GM21786 (cell line): Measurements from ENCODE around the gene TNS2.
"Not testable (repeated sequence)": the region's sequence is repeated elsewhere in the genome, so short reads cannot be mapped to it uniquely, and the experiment has no call there.

ENCODE experiments used
- ATAC-seq: cut with Tn5 transposase; IDR thresholded peaks from one replicate; pipeline ENCODE4 v1.9.1; 2021; ENCODE audit not compliant: unreplicated experiment

The TNS2 gene

GRCh38 chr12:53112431-53112830, 62.6 kb downstream of the TNS2 start:
- not testable (repeated sequence) for ATAC-seq

GRCh38 chr12:53113136-53113705, 63.4 kb downstream of the TNS2 start:
- no peak for ATAC-seq

GRCh38 chr12:53113951-53114350, 64.1 kb downstream of the TNS2 start:
- ATAC-seq: no peak
